Right lobe of liver (tissue), 4 donors: Measurements from ENCODE around the gene B3GNT7.

ENCODE experiments used
- CTCF ChIP-seq, 4 donors: fragments of 200-600 bp in 3 of 4; fragments of 450-650 bp in 1 of 4; IDR thresholded peaks; one replicate each; pipeline versions ENCODE4 v1.5.1 to v1.8.0; 2016 to 2022; ENCODE audit warnings: antibody characterized with exemption in 4 of 4, mild to moderate bottlenecking in 2 of 4
- POLR2A ChIP-seq: fragments of 450-650 bp; IDR thresholded peaks from one replicate; pipeline ENCODE4 v1.6.1; 2017; ENCODE audit warnings: antibody characterized with exemption, mild to moderate bottlenecking
- donor health status: DM: no; HTN: no; CAD: no.
- donor health status: DM: no; HTN: no; CAD: no.
- donor health status: DM: no; HTN: yes; CAD: no.

GRCh38 chr2:231421051-231421580 is 25.6 kb downstream of the B3GNT7 start:
- TF ChIP-seq CTCF (IDR thresholded peaks at IDR 0.05) = no peak
- TF ChIP-seq POLR2A = no peak
